Measurements from ENCODE around the gene SESN1.

- TF ChIP-seq TAF1 (IDR thresholded peaks at IDR 0.05; ENCODE audit: borderline replicate concordance, low read depth, low read length) (no peak), POLR2A (IDR thresholded peaks at IDR 0.05; ENCODE audit: low read depth, low read length) (no peak)
These were observed 80.9 kb downstream of the SESN1 start for GRCh38 chr6:109013656-109014305.

Data from GM12892 (cell line).